GM21381 (cell line): ENCODE data around the gene ZBED1.
"Not testable (repeated sequence)": the region's sequence is repeated elsewhere in the genome, so short reads cannot be mapped to it uniquely, and the experiment has no call there.

Source experiments
- ATAC-seq: cut with Tn5 transposase; IDR thresholded peaks from one replicate; pipeline ENCODE4 v1.9.1; 2021; ENCODE audit warnings: mild to moderate bottlenecking, moderate library complexity; ENCODE audit not compliant: unreplicated experiment

The ZBED1 gene

DNA sequence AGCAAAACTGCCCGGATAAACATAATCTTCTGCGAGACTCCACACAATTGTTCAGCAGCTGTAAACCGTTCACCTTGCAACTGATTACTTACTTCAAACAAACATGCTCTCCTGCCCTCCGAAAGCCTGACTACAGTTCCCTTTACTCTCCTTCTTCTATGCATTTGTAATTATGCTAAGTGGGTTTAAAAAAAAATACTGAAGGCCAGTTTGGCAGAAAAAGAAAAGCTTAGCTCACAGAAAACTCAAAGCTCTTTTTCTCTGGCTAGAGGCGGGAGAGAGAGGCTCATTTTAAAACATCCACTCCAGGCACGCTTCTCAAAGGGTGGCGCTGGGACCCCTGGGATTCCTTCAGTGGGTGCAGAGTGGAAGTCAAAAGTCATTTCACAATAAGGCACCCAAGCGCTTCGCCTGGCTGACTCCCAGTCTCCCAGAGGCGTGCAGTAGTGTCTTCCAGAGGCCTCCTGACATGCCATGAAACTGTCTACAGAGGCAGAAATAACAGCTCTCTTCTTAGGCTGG is 1.9 kb downstream of the ZBED1 start:
- ATAC-seq, result no peak

DNA sequence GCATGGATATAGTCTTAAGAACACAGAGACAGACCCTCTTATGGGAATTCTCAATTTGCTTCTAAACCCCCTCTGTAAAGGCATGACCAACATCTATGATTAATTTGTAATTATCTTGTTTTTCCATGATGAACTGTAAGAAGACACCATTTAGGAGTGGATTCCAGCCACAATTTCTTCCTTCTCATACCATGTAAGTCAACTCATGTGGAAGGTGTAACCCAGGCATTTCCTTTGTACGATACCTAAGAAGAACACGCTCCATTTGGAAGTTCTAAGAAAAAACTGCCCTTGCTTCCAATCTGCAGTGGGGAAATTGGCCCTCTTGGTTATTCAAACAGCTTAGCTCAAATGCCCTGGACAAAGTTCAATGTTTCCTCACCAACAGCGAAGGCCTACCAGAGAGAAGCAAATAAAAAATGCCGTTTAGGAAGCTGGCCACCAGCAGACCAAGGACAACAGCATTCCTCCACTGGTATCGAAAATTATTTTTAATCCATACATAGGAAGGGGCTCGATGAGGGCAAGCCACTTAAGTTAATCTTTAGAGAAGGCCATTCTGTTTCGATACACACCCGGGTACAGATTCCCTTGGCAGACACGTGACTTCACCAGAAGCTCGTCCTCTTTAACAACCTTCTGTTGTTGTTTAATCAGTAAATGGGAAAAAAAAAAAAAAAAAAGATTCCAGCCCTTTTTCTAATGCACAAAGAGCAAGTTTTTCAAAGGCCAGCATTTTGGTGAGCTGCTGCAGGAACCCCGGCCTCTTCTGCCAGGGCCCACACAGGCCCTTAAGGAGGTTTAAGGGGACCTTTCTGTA is 2.6 kb downstream of the ZBED1 start:
- no peak for ATAC-seq

DNA sequence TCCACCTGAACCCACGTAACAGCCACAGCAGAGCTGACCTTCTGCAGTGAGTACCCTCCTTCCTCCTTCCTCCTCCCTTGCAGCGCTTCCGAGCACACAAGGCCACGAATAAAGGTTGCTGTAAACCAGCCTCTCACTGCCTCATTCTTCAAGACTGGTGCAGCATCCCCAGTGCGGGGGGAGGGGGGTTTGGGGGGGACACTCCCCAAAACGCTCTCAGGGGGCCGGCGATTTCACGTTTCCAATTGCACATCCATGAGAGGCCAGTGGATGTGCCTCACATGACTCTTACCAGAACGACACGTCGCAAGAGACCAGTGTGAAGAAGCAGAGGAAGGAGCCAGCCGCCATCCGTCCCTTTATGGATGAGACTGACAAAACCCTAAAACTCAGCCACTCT is 5.2 kb downstream of the ZBED1 start:
- no peak for ATAC-seq

DNA sequence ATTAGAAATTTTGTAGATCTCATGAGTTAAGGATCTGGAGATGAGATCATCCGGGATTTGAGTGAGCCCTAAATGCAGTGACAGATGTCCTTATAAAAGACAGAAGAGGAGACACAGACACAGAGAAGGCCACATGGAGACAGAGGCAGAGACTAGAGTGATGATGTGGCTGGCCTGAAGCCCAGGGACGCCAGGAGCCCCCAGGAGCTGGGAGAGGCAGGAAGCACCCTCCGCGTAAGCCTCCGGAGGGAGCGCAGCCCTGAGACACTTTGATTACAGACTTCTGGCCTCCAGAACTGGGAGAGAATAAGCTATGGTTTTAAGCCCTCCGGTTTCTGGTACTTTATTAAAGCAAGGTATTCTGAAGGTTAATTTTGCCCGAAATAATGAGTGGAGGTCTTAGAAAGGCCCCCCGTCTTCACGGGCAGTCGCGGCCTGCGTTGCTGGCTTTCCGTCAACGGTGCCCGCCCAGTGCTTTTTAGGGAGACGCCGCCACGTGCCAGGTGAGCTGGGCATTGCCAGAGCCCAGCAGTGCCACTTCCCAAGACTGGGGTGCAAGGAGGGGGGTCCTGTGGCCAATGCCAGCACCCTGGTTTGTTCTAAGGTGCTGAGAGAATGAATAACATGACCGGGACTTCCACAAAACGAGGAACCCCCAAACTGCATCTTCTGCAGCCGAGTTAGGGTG is 8.1 kb downstream of the ZBED1 start:
- ATAC-seq, result no peak

DNA sequence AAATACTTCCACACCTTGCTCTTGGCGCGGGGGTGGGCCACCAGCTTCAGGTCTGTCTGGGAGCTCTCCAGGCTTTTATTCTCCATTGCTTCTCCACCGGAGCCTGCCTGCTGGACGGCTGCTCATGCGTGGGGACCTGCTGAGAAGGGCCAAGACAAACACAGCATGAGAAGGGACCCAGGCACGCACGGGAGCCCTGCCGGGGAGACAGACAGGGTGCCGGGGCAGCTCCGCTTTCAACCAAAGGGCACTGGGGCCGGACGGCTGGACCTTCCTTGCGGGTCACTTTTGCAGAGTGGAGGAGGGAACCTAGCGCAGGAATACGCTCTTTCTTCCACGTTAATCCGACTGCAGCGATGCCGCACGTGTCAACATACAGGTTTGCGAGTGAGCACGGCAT is 10.1 kb downstream of the ZBED1 start:
- ATAC-seq, result no peak

DNA sequence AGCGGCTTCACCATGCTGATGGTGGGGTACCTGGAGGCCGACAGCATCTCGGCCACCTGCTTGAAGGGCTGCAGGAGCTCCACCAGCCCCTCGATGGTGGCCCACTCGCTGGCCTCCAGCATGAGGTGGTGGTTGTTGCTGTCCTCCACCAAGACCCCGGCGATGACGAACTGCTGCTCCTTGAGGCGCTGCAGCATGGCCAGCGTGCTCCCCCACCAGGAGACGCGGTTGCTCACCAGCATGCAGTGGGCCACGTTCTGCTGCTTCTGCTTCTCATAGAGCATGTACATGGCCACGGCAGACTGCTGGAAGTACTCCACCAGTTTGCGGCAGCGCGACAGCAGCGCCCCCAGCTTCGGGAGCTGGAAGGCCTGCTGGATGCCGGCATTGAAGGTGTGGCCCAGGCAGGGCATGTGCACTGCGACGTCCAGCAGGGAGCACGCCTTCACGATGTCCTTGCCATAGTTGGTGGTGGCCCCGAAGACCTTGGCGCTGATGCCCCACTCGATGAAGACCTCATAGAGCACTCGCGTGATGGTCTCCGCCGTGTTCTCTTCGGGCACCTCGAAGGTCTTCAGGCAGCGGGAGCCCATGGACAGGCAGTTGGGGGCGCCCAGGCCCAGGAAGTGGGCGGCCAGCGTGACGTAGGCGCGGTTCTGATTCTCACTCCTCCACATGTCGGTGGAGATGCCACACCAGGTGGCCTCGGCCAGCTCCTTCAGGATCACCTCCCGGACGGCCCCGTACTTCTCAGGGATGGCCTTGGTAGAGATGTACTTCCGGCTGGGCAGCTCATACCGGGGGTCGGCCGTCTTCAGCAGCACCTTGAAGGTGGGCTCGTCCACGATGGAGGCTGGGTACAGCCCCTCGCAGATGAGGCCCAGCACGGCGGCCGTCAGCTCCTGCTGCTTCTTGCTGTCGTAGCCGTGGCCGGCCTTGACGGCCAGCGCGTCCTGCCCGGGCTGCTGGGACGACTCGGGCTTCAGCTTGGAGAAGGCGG is 11.0 kb downstream of the ZBED1 start:
- no peak for ATAC-seq

DNA sequence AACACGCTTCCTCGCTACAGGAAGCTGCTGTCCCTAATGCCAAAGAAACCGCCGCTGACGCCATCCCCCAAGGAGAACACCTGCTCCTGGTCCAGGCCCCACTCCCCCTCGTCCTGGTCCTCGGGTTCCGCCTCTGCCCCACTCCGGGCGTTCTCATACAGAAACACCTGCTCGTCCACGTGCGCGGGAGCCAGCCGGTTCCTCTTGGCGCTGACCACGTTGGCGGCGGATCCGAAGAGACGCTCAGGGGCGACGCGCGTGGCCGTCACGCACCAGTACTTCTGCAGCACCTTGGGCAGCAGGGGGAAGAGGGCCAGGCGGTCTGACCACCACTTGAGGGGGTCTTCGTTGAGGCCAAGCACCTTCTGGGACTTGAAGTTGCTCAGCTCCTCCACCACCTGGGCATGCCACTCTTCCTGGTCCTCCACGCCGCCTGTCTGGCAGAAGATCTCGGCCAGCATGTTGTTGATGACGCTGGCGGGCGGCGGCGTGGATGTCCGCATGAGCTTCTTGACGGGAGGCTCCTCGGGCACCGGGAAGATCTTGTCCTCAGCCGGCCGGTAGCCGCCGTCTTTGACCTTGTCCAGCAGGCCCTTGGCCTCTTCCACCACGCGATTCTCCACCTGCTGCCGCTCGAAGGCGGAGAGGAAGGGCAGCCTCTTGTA is 12.0 kb downstream of the ZBED1 start:
- ATAC-seq, result no peak

DNA sequence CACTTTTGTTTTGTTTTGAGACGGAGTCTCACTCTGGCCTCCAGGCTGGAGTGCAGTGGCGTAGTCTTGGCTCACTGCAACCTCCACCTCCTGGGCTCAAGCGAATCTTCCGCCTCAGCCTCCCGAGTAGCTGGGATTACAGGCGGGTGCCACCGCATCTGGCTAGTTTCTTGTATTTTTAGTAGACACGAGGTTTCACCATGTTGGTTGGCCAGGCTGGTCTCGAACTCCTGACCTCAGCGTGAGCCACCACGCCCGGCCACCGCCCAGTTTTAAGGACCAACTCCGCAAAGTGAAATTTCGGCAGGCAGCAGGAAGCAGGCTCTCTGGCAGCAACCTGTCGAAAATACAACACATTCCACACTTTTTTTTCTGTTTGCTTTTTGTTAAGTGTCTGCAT is 13.4 kb downstream of the ZBED1 start:
- ATAC-seq, result no peak

DNA sequence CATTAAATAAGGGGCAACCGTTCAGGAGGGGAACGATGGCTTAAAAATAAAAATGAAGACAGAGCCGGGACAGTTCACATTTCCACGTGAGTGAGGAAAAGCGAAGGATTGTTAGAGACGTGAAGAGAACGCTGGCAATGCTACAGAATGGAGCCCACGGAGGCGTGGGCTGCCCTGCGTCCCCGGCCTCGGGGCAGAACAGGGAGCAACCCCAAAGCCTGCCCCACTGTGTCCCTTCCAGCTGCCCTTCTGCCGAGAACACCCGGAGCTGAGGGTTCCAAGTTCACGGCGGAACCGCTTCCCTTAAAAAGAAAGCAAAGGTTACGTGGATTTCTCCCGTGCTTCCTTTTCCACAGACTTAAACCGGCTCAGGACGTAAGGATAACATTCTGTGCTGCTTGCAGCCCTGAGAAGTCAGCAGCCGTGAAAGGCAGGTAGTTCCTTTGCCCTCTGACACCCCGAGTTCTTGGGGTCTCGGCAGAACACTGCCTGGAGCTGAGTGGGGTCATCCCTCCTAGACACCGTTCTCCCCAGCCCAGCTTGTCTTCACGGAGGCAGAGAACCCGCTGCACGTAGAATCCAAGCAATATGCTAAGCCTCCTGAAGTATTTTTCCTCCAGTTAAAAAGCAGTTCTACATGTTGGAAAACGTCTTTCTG is 14.2 kb downstream of the ZBED1 start:
- ATAC-seq, result no peak

DNA sequence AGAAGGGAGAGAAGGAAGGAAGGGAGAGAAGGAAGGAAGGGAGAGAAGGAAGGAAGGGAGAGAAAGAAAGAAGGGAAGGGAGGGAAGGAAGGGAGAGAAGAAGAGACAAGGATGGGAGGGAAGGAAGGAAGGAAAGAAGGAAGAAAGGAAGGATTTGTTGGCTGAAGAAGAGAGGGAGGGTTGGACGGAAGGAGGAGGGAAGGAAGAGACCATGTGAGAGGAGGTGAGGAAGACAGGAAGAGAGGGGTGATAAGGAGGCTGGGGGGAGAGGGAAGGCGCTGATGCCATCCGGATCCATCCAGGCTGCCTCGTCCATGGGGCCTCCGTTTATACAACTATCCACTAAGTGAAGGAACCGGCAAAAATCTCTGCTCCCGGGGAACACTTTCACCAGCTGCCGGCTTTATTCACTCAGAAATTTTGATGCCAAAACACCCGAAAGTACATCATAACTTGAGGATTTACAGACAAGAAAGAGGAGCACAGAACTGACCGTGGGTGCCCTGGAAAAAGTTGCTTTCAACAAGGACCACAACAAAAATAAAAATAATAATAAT is 14.9 kb downstream of the ZBED1 start:
- ATAC-seq, result no peak

DNA sequence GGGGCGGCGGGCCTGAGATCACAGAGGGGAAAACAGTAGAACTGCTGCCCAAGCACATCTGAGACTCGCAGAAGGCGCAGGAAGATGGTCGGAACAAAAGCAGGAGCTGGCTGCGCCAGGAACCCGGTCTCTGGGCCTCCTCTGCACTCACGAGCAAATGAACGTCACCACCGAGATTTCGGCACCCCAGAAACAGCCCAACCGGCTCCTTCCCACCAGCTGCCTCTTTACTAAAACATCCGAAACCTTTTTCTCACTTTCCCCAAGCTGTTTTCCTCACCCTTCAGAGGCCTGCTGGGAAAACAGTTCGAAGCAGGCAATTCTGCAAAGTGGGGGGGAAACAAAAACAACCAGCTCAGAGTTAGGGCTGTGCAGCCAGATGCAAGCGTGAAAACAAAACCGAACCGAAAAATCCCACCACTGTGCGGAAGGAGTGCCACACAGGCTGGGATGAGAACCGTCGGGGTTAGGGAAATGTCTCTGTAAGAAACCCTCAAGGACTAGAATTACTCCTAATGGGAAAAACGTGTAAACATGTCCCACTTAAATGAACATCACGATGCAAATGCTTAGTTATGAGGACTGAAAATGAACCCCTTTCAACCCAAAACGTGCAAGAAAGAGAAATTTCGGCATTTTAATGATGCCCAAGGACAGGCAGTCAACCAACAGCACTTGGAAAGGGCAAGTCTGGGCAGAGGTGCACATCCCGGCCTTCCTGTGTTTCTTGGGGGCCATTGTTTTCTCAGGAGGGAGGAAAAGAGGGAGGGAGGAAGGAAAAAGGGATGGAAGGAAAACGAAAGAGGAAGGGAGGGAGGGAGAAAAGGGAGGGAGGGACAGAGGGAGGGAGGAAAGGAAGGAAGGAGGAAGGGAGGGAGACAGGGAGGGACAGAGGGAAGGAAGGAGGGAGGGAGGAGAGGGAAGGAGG is 15.8 kb downstream of the ZBED1 start:
- ATAC-seq, result no peak

DNA sequence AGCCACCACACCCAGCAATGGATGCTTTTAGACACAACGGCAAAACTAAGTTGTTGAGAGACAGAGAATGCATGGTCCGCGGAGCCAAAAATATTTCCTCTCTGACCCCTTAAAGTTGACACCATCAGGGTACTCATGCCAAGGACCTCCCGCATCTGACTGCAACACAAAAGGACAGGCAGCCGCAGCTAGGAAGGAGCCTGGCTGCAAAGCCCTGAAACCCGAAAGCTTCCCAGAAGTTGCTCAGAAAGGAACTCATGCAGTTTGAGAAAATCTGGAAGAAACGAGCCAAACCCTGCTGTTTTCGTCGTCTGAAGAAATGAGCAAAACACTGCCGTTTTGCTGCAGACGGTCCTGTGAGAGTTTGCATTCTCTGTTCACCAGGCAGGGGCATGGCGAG is 16.5 kb downstream of the ZBED1 start:
- no peak for ATAC-seq

DNA sequence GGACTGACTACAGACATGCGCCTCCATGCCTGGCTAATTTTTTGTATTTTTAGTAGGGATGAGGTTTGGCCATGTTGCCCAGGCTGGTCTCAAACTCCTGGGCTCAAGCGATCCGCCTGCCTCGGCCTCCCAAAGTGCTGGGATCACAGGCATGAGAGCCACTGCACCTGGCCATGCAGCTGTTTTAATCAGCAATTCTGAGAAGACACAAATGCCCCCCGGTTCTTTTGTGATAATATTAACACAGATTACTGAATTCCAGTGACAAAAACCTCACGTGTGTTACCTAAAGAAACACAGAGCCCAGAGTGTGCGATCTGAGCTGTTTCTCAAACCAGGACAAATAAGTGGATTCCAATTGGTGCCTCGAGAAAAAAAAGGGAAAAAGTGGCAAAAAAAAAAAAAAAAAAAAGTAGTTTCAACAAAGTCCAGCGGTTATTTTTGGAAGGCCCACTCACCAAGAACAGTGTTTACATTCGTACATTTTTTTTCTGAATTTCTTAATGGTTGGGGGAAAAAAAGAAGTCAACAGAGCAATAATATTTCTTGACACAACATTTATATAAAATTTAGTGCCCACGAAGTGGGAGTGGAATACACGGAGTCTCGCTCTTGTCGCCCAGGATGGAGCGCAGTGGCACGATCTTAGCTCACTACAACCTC is 17.2 kb downstream of the ZBED1 start:
- no peak for ATAC-seq

DNA sequence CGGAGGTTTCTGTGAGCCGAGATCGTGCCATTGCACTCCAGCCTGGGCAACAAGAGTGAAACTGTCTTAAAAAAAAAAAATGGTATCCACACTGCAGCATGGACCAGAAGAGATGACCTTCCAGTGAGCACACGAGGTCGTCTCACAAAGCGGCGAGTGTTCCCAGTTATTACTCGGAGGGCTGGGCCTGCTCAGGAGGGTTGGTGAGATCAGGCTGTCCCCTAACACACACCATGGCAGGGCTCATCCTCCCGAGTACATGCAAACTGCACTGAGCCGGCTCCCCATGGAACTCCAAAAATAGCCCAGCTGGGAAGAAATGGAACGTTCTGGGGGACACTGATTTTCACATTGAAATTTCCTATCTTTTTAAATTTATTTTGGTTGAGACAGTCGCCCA is 19.2 kb downstream of the ZBED1 start:
- not testable (repeated sequence) for ATAC-seq

DNA sequence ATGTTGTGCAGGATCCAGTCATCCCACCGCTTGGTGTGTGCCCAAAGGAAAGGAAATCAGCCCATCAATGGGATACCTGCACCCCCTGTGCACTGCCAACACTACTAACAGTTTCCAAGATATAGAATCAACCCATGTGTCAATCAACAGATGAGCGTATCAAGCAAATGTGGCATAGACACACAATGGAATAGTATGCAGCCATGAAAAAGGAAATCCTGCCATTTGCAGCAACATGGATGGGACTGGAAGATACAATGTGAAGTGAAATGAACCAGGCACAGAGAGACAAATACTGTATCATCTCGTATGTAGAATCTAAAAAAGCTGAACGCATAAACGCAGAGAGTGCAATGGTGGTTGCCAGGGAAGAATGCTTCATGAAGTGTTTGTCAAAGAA is 20.8 kb downstream of the ZBED1 start:
- ATAC-seq, result not testable (repeated sequence)

DNA sequence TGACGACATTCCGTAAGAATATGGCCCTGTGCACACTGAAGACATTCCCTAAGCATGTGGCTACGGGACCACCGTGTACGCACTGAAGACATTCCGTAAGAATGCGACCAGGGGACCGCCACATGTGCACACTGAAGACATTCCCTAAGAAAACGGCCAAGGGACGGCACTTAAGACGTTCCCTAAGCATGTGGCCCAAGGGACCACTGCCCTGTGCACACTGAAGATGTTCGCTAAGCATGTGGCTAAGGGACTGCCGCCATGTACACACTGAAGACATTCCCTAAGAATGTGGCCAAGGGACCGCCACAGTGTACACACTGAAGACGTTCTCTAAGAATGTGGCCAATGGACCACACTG is 21.4 kb downstream of the ZBED1 start:
- ATAC-seq, result no peak

DNA sequence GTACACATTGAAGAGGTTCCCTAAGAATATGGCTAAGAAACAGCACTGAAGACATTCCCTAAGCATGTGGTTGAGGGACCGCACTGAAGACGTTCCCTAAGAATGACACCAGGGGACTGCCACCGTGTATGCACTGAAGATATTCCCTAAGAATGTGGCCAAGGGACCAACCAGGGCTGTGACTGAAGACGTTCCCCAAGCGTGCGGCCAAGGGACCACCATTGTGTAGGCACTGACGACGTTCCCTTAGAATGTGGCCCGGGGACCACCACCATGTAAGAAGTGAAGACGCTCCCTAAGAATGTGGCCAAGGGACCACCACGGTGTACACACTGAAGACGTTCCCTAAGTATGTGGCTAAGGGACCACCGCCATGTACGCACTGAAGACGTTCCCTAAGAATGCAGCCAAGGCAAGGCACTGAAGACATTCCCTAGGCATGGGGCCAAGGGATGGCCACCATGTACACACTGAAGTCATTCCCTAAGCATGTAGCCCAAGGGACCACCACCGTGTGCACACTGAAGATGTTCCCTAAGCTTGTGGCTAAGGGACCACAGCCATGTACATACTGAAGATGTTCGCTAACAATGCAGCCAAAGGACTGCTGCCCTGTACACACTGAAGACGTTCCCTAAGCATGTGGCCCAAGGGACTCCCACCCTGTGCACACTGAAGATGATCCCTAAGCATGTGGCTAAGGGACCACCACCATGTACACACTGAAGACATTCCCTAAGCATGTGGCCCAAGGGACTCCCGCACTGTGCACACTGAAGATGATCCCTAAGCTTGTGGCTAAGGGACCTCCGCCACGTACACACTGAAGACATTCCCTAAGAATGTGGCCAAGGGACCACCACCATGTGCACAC is 22.0 kb downstream of the ZBED1 start:
- no peak for ATAC-seq
